Liver (tissue), 3 donors: ENCODE data around the gene RMRP.

Source experiments
- CTCF ChIP-seq: fragments of 150-350 bp; IDR thresholded peaks from 2 replicates; pipeline ENCODE4 v1.5.1; 2017; ENCODE audit warnings: improper control_type of control experiment, low read depth, low read length; ENCODE audit not compliant: missing input control
- EGR1 ChIP-seq, 2 donors: IDR thresholded peaks; 2 replicates each; pipeline ENCODE4 v1.6.1; 2016 to 2018; ENCODE audit warnings: antibody characterized with exemption in 2 of 2, low read depth in 2 of 2
- HNF4A ChIP-seq, 2 donors: conservative IDR thresholded peaks; 2 replicates each; pipeline ENCODE4 v1.6.1; 2016; ENCODE audit warnings: antibody characterized with exemption in 2 of 2, mild to moderate bottlenecking in 2 of 2
- MAX ChIP-seq: IDR thresholded peaks from 2 replicates; pipeline ENCODE4 v1.6.1; 2016; ENCODE audit warnings: antibody characterized with exemption
- TAF1 ChIP-seq: conservative IDR thresholded peaks from 2 replicates; pipeline ENCODE4 v1.6.1; 2016; ENCODE audit warnings: antibody characterized with exemption, mild to moderate bottlenecking
- YY1 ChIP-seq: IDR thresholded peaks from 2 replicates; pipeline ENCODE4 v1.6.1; 2016; ENCODE audit warnings: antibody characterized with exemption, mild to moderate bottlenecking
- donor health status: healthy.
- donor health status: healthy.

- TF ChIP-seq CTCF (no peak), TAF1 (no peak), EGR1 (IDR thresholded peaks at IDR 0.05; ENCODE audit: low read depth in 2 of 2) (no peak), MAX (no peak), HNF4A (conservative IDR thresholded peaks at IDR 0.05) (no peak), YY1 (no peak)
These were observed 31.0 kb upstream of the RMRP start for GRCh38 chr9:35688558-35689541.
